HG02970 (cell line): ENCODE results near the gene PTTG2.
"Not testable (repeated sequence)": the region's sequence is repeated elsewhere in the genome, so short reads cannot be mapped to it uniquely, and the experiment has no call there.

ENCODE experiments used
- ATAC-seq: cut with Tn5 transposase; IDR thresholded peaks from one replicate; pipeline ENCODE4 v1.9.1; 2021; ENCODE audit warnings: mild to moderate bottlenecking, moderate library complexity, moderate number of reproducible peaks; ENCODE audit not compliant: unreplicated experiment, low FRiP score

PTTG2 gene

DNA sequence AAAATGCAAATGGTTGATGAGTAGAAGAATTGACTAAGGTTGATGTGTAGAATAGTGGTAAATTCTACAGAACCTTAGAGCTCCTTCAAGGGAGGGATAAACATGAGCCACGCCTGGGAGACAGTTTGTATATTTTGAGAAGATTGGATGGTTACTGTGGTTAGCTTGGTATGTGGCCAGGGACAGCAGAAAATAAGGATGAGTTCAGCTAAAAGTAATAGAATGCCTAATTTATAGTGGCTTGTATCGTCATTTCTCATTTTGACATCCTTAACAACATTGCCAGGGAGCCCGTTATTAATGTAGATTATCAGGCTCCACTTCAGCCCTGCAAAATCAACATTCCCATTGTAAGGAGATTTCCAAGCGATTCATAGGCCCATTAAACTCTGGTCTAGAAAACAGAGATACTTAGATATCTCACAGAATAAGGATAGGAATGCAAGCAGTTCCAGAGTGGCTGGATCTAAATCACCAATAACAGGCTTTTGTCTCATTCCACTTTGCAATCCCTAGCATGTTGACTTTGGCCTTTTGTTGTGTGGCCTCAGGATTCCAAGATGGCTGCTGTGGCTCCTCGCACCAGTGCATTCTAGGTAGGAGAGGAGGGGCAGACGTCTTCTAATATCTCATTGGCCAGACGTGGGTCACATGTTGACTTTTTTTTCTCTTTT, 6.4 kb upstream of the PTTG2 start:
- no peak for ATAC-seq

DNA sequence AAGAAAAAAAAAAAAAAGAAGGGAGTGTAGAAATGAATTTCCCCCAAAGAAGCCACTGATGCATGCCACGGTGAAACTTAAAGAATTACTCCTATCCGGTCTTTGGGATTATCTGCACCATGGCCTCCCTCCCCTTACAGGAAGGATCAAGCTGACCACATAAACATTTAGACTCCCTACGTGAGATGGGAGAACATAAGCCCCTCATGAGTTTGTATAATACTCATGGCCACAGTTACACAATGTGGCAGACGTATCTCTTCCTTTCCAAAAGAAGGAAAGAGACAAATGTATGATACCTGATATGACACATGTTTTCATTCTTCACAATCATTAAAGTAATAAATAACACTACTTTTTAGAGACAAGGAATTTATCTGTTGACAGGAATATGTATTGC, 3.3 kb upstream of the PTTG2 start:
- no peak for ATAC-seq

DNA sequence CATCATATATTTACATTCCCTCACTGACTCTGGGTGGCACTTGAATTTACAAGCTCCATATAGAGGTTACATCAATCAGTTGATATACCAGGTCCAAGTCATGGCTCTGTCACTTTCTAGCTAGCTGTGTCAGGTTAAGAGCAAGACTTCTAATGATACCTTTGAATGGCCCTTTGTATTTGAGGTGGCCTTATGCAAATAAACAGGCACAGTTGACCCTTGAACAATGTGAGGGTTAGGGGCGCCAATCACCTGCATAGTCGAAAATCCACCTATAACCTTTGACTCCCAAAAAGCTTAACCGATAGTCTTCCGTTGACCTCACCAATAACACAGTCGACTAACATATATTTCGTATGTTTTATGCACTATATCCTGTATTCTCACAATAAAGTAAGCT, 1.3 kb upstream of the PTTG2 start:
- ATAC-seq = no peak

DNA sequence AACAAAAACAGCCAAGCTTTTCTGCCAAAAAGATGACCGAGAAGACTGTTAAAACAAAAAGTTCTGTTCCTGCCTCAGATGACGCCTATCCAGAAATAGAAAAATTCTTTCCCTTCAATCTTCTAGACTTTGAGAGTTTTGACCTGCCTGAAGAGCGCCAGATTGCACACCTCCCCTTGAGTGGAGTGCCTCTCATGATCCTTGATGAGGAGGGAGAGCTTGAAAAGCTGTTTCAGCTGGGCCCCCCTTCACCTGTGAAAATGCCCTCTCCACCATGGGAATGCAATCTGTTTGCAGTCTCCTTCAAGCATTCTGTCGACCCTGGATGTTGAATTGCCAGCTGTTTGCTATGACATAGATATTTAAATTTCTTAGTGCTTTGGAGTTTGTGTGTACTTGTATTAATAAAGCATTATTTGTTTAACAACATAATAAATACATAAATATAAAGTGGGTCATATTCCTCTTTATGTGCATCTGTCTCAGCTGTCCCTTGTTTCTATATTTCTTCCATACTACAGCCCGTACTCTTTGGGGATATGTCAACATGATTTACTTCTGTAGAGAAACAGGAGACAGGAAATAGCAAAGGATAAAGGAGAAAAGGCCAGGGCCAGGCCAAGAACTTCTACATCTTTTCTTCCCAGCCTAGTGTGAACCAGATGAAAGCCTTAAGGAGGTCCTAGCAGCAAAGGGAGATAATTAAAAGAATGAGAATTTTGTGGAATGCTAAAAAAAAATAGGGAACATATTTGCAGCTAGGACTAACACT, 667 bp downstream of the PTTG2 start:
- ATAC-seq = no peak

DNA sequence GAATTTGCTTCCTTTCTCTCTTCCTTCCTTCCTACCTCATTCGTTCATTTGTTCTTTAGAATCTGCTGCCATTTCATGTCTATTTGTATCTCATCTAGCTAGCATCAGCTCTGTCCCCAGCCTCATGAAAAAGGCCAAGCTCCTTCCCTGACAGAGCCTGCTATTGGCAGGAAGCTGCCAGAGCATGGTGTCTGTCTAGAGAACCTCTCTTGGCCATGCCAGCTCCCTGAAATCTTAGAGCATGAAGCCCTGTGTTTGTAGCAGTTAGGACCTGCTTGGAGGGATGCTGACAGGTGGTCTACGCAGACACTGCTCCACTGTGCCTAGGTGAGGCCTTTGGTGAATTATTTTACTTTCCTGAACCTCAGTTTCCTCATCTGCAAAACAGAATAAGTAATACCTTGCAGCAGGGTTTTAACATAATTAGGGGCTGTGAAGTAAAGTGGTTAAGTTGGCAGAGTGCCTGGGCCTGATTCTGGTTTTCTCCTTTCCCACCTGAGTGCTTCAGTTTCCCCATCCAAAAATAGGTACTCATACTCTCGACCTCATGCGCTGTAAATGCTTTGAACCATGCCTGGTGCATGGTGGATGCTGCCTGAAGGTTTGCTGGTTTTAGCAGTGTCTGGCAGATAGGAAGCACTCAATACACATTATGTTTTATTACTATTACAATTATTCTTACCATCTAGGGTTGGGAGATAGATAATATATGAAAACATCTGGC, 4.7 kb downstream of the PTTG2 start:
- no peak for ATAC-seq

DNA sequence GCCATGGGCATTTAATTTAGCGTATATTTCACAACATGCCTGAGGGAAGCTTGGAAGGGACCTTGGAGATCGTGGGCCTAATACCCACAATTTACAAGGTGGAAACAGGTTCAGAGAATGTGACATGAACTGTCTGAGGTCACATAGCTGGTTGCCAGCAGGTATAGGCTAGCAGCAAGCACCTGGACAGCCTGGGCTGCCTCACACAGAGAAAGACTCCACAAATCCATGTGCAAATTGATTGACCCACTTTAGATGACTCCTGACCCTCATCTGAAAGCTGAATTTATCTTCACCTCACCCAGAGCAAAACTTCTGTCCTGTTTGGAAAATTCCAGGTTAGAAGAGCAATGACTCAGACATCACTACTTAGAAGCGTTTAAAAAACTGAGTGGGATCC, 5.8 kb downstream of the PTTG2 start:
- no peak for ATAC-seq

DNA sequence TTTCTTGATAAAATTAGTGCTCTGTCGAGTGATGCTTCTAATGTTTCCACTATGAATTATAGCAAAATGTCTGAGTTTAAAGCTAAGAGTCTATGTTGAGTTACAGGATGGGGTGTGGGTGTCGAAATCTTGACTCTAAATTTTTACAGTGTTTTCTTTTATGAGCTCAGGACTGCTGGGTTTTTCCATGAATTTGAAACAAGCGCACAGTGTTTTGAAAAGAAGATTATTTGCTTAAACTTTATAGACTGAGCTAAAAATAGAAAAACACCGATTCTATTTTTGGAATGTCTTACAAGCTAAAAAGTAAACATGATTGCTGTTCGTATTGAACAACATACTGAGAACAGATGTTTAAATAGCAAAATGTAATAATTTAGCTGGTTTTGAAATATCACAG, 7.5 kb downstream of the PTTG2 start:
- ATAC-seq = no peak

DNA sequence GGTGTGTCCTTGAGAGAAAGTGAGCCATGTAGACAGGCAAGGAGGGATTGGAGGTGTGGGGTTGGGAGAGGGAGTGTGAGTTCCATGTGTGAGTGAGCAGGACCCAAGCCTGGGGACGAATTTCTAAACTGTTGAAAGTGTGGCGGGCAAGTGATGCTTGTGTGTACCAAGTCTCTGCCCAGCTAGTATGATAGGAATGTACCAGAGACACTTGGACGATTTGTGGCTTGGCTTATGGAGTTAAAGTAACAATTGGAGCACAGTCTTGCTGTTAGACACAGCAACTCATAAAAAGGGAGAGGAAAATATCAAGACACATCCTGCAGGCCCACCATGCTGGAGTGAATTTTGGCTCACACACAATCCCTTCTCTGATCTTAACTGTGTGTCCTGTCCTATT, 8.5 kb downstream of the PTTG2 start:
- ATAC-seq = no peak

DNA sequence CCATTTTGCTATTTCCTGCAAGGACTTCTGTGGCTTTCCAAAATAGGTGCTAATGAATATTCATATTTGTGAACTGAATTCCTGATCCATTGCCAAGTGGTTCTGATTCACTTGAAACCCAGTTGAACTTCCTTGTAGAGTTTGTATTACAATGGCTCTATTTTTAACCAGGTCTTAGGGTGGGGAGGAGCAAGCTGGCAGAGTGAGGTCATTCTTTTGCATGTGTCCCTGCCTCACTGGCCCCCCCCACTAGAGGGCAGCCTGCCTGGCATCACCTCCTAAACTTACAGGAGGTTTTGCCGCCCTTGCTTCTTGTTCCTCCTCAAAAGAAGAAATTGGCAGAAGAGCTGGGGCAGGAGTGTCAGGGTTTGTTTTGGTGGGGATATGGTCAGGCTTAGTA, 10.5 kb downstream of the PTTG2 start:
- ATAC-seq = no peak

DNA sequence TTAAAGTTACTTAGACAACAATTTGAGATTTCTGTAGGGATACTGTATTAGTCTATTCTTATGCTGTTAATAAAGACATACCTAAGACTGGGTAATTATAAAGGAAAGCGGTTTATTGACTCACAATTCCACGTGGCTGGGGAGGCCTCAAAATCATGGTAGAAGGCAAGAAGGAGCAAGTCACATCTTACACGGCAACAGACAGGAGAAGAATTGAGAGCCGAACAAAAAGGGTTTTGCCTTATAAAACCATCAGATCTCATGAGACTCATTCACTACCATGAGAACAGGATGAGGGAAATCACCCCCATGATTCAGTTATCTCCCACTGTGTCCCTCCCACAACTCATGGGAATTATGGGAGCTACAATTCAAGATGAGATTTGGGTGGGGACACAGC, 11.0 kb downstream of the PTTG2 start:
- ATAC-seq = no peak

DNA sequence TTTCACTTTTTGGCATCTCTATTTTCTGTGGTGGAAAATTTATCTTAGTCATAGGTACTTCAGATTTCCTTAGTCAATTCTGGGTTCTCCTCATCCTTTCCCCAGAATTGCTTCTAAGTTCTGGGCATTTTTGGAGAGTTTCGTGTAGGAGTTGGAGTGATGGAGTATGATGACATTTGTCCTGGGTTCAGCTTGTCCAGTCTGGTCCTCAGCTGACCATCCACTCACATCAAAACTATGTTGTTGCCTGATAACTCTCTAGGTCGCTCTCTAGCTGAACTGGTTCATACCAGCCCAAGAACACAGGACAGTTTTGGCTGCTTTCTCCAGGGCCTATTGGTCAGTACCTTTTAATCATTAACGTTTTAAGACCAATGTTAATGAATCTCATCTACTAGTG, 13.2 kb downstream of the PTTG2 start:
- no peak for ATAC-seq

DNA sequence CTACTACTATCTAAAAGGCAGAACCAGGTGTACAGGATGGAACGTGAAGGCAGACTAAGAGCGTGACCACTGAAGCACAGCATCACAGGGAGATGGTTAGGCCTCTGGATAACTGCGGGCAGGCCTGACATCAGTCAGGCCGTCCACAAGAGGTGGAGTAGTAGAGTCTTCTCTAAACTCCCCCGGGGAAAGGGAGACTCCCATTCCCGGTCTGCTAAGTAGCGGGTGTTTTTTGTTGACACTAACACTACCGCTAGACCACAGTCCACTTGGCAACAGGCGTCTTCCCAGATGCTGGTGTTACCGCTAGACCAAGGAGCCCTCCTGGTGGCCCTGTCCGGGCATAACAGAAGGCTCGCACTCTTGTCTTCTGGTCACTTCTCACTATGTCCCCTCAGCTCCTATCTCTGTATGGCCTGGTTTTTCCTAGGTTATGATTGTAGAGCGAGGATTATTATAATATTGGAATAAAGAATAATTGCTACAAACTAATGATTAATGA, 15.2 kb downstream of the PTTG2 start:
- ATAC-seq = not testable (repeated sequence)

DNA sequence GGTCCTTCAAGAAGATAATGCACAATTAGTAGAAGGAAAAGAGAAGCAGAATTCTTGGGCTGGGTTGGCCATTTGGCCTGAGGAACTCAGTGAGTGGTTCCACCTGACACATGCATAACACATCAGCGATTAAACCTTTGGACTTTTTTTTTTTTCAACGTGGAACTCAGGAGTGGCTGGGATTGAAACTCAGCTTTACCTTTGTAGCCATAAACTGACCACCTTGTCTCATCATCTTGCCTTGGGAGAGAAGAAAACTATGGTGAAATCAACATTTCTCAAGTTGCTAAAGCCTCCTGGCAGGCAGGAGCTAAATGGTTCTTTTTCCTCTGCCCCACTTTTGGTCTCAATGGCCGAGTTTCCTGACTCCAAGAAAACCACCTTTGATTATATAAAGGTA, 16.3 kb downstream of the PTTG2 start:
- ATAC-seq = no peak

DNA sequence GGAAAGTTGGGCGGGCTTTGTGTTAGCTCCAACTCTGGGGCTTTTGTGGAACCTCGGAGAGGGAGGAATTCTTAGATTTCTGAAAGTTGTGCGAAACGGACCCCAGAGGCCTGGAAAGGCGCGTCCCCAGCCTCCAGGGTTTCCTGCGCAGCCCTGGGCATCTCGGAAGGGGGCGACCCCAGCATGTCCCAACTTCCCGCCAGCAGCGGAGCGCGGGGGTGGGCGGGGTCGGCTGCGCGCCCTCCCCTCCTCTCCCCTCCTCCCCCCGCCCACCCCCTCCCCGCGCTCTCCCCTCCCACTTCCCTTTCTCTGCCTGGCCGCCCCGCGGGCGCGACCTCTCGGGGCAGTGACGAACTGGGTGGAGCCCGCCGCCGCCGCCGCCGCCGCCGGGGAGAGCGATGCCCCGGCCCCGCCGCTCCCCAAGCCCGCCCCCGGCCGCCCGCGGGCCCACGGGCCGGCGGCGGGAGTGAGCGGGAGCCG, 16.8 kb downstream of the PTTG2 start:
- ATAC-seq = peak; percentile 62

DNA sequence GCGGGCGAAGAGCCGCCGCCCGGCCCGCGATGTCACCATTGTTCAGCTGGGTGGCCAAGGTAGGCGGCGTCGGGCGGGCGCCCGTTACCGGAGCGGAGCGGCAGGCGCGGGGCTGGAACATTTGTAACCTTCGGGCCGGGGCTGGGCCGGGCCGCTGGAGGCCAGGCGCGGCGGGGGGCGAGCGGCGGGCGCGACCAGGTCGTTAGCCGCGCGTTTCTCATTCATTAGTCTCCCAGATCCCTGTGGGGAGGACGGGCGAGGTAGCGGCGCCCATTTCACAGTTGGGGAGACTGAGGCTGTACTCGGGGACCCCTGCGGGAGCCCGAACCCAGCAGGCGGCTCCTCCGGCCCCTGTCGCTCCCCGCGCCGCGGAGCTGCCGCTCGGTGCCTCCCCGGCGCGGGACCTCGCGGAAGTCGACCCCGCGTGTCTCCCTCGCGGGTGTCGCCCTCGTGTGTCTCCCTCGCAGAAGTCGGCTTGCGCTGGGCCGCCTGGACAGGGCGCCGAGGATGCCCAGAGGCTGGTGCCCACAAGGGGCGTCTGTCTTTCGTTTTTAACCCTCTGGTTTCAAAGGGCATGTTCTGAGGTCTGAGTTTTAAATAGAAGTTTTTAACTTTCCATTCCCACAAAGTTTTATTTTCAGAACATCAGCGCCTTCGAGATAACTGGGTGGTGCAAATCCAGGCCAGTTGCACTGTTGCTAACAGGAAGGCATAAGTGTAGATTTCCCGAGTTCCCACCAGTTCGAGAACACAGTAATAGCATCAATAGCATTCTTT, 17.5 kb downstream of the PTTG2 start:
- ATAC-seq = peak; percentile 38

DNA sequence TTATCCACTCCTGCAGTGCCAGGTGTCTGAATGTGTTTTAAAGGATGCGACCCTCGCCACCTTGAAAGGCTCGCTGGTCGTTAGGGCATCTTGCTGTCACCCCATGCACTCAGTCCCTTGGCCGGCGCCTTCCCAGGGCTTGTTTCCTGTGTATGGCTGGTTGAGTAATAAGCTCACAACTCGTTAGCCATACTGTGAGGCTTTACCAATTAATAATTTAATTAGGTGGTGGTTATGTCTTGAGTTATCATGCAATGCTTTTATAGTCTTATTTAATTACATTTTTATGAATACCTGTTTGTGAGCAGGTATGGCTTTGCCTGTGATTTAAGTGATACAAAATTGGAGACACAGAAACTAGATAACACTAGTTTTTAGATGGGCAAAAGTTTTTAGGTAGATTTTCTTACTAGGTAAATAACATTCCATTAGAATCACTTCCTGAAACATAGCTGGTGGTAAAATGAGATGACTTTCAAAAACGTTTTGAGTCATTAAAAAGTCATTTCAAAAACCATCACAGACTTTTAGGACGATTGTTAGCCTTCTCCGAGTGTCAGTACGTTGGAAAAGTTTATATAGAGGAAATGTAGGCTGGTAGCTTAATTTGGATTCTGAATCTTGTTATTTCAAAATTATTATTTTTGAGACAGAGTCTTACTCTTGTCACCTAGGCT, 18.2 kb downstream of the PTTG2 start:
- ATAC-seq = peak; percentile 11

DNA sequence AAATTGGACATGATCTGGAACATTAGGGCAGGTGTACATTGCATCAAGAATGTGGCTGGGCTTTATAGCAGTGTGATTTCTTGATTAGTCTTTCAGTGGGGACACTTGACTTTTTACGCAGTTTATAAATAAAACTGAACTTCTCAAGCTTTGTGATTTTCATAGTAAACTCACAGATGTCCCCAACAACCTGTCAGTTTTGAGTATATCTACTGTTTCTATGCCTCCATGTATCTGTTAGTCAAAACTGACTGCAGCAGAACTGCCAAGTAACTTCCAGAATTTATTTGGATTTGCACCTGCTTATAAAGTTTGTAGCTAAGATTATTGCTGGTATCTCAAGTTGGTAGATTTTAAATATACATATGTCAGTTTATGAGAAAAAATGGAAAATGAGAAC, 20.0 kb downstream of the PTTG2 start:
- no peak for ATAC-seq

DNA sequence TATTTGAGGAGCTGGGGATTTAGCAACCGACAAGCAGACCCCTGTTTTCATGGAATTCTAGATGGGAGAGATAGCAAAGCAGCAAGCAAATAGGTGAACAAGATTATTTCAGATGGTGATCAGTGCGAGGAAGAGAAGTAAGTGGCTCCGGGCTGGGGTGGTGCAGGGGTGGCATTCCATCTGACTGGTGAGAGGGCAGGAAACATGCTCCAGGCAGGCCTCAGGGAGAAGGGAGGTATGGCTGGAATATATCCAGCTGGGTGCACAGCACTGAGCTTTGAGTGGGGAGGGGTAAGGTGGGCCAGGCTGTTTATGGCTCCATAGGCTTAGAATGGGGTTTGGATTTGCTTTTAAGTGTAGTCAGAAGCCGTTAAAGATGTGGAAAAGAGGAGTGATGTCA, 21.2 kb downstream of the PTTG2 start:
- no peak for ATAC-seq

DNA sequence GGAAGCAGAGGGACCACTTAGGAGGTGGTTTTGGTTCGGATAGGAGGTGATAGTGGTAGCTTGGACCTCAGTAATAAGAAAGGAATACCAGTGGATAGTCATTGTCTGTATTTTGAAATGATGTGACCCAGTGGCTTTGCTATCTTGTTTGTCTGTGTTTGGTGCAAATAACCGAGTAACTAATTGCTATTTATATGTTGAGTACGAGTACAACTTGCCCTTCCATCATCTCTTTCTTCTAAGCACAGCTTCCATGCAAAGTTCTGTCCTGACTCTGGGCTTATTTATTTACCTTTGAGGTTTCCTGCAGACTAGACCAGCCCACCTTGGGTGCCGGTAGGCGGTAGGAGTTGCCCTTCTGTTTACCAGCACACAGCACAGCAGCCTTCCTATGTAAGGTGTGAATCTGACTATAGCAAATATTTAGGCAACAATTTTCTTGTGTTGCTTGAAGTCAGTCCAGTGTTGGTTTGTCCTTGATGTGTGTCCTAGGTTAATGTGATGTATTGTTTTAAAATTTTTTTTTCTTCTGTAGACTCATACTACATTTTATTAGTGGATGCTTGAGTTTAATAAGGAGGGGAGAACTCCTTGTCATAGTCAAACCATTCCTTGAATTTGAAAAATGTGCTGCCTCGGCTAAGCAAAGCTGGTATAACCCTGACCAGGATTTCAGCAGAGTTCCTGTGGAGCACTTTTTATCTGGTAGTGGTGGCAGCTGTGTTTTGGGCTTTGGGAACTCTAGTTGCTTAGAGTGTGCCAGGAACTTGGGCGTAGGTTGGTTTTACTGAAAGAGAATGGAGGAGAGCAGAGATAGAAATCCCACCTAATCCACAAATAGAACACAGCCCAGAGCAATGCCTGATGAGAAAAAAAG, 21.9 kb downstream of the PTTG2 start:
- ATAC-seq = no peak
